ENCODE results near the gene ZNF280D. TPM values are rescaled to one million over a fixed set of nuclear protein-coding genes. Genes with fewer than 3 reads are reported as not detected.

The ZNF280D gene
- total RNA-seq, 2 experiments from 2014 or later: 13.7 to 16.8 TPM

- Mint-ChIP-seq H3K4me3 (no peak overlapping the region), H3K27ac (no peak overlapping the region), H3K9me3 (no peaks in the 10 kb centered on the region), H3K27me3 (ENCODE audit: low read depth) (peaks cover 29% of the 10 kb centered on the region), H3K4me1 (ENCODE audit: low read depth) (peaks cover 4% of the 10 kb centered on the region), H3K36me3 (ENCODE audit: low read depth) (no peaks in the 10 kb centered on the region)
- no peak for DNase-seq
- intact Hi-C loops (cut with micrococcal nuclease): no loop called here
- CTCF ChIA-PET: no interaction called here
Measured at GRCh38 chr15:56608993-56609392, 124.3 kb downstream of the ZNF280D start.

- no peaks in the 10 kb centered on the region for H3K4me1 Mint-ChIP-seq (ENCODE audit: low read depth)
- no peaks in the 10 kb centered on the region for H3K9me3 Mint-ChIP-seq
- H3K36me3 Mint-ChIP-seq (ENCODE audit: low read depth): no peaks in the 10 kb centered on the region
- no peak overlapping the region for H3K27ac Mint-ChIP-seq
- CTCF ChIA-PET: no interaction called here
- intact Hi-C loops (cut with micrococcal nuclease): no loop called here
- peaks cover 25% of the 10 kb centered on the region for H3K27me3 Mint-ChIP-seq (ENCODE audit: low read depth)
- no peak overlapping the region for H3K4me3 Mint-ChIP-seq
- no peak for DNase-seq
Measured at GRCh38 chr15:56608140-56608778, 125.0 kb downstream of the ZNF280D start.

GRCh38 chr15:56602253-56602652 lies 131.1 kb downstream of the ZNF280D start:
- no peaks in the 10 kb centered on the region for H3K36me3 Mint-ChIP-seq (ENCODE audit: low read depth)
- no peak for DNase-seq
- CTCF ChIA-PET: no interaction called here

DNA sequence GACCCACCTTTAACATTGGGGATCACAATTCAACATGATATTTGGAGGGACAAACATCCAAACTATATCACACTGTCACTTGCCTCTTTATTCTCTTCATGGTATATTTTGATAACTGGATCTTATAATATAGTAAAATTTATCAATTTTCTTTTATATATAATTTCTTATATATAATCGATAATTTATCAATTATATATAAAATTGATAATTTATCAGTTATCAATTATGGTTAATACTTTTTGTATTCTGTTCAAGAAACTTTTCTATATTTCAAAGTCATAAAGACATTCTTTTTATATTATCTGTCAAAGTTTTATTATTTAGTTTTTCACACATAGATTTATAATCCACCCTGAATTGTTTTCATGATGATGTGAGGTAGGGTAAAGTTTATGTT lies 132.9 kb downstream of the ZNF280D start:
- no peak for DNase-seq
- CTCF ChIA-PET: no interaction called here
- no peak overlapping the region for H3K4me3 Mint-ChIP-seq
- H3K9me3 Mint-ChIP-seq: peaks cover 10% of the 10 kb centered on the region
- intact Hi-C loops (cut with micrococcal nuclease): no loop called here
- peaks cover 5% of the 10 kb centered on the region for H3K27me3 Mint-ChIP-seq (ENCODE audit: low read depth)
- H3K4me1 Mint-ChIP-seq (ENCODE audit: low read depth): no peaks in the 10 kb centered on the region
- no peaks in the 10 kb centered on the region for H3K36me3 Mint-ChIP-seq (ENCODE audit: low read depth)
- H3K27ac Mint-ChIP-seq: no peak overlapping the region

More at GRCh38 chr15:56602253-56602652, 131.1 kb downstream of the ZNF280D start:
- Mint-ChIP-seq H3K27ac (no peak overlapping the region), H3K4me3 (no peak overlapping the region), H3K4me1 (ENCODE audit: low read depth) (no peaks in the 10 kb centered on the region), H3K9me3 (peaks cover 10% of the 10 kb centered on the region), H3K27me3 (ENCODE audit: low read depth) (peaks cover 9% of the 10 kb centered on the region)
- intact Hi-C loops (cut with micrococcal nuclease): no loop called here

- DNase-seq: no peak
- Mint-ChIP-seq H3K9me3 (peaks cover 10% of the 10 kb centered on the region), H3K4me1 (ENCODE audit: low read depth) (no peaks in the 10 kb centered on the region), H3K36me3 (ENCODE audit: low read depth) (no peaks in the 10 kb centered on the region), H3K27ac (no peak overlapping the region), H3K4me3 (no peak overlapping the region), H3K27me3 (ENCODE audit: low read depth) (no peaks in the 10 kb centered on the region)
- CTCF ChIA-PET: no interaction called here
- intact Hi-C loops (cut with micrococcal nuclease): no loop called here
Measured at GRCh38 chr15:56598991-56599390, 134.3 kb downstream of the ZNF280D start.

GRCh38 chr15:56587686-56588085 lies 145.6 kb downstream of the ZNF280D start:
- CTCF ChIA-PET: no interaction called here
- intact Hi-C loops (cut with micrococcal nuclease): no loop called here
- H3K27me3 Mint-ChIP-seq (ENCODE audit: low read depth): peaks cover 3% of the 10 kb centered on the region

GRCh38 chr15:56586206-56586605 lies 147.1 kb downstream of the ZNF280D start:
- CTCF ChIA-PET: no interaction called here
- Mint-ChIP-seq H3K27me3 (ENCODE audit: low read depth) (peaks cover 3% of the 10 kb centered on the region), H3K36me3 (ENCODE audit: low read depth) (peaks cover 2% of the 10 kb centered on the region), H3K4me3 (no peak overlapping the region), H3K4me1 (ENCODE audit: low read depth) (no peaks in the 10 kb centered on the region), H3K9me3 (peaks cover 23% of the 10 kb centered on the region), H3K27ac (no peak overlapping the region)
- intact Hi-C loops (cut with micrococcal nuclease): no loop called here
- DNase-seq: no peak

More at GRCh38 chr15:56587686-56588085, 145.6 kb downstream of the ZNF280D start:
- no peaks in the 10 kb centered on the region for H3K4me1 Mint-ChIP-seq (ENCODE audit: low read depth)
- no peak overlapping the region for H3K27ac Mint-ChIP-seq
- H3K36me3 Mint-ChIP-seq (ENCODE audit: low read depth): peaks cover 2% of the 10 kb centered on the region
- H3K9me3 Mint-ChIP-seq: peaks cover 23% of the 10 kb centered on the region
- DNase-seq: no peak
- no peak overlapping the region for H3K4me3 Mint-ChIP-seq

DNA sequence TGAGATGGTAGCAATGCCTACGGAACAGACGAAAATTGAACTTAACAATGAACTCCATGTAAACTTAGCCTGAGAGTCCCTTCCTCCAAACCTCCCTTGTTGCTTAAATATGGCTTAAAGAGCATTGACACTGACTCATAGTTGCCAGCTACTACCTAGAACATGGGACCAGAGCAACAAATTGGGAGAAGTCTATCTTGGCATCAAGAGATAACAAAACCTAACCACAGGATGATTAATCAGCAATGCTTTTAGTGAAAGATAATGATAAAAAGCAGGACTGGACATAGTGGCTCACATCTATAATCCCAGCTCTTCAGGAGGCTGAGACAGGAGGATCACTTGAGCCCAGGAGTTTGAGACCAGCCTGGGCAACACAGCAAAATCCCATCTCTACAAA lies 150.5 kb downstream of the ZNF280D start:
- intact Hi-C loops (cut with micrococcal nuclease): no loop called here
- CTCF ChIA-PET: no interaction called here

More for the DNA sequence above, 150.5 kb downstream of the ZNF280D start:
- peaks cover 2% of the 10 kb centered on the region for H3K36me3 Mint-ChIP-seq (ENCODE audit: low read depth)
- peaks cover 21% of the 10 kb centered on the region for H3K9me3 Mint-ChIP-seq
- no peak overlapping the region for H3K4me3 Mint-ChIP-seq
- no peak overlapping the region for H3K27ac Mint-ChIP-seq
- no peaks in the 10 kb centered on the region for H3K4me1 Mint-ChIP-seq (ENCODE audit: low read depth)
- H3K27me3 Mint-ChIP-seq (ENCODE audit: low read depth): no peaks in the 10 kb centered on the region
- DNase-seq: no peak

Other genes with a start within 250 kb of the ZNF280D start
- 10 to 100 TPM; 65.7 to 70.7 TPM for gene TCF12, start 185.1 kb upstream of the ZNF280D start, total RNA-seq

Data from activated naive CD4-positive, alpha-beta T cell treated with anti-CD3 and anti-CD28 coated beads for 36 hours (primary cell).